Lower leg skin (tissue), 4 donors: Measurements from ENCODE around the gene HSFX3. TPM values are rescaled to one million over a fixed set of nuclear protein-coding genes. Genes with fewer than 3 reads are reported as not detected.
"Not testable (repeated sequence)": the region's sequence is repeated elsewhere in the genome, so short reads cannot be mapped to it uniquely, and the experiment has no call there.

Source experiments
- DNase-seq, 2 donors: peaks; one replicate each; pipeline ENCODE4 v3.0.0-alpha.2; 2019; ENCODE audit warnings: low spot score in 2 of 2
- H3K4me3 ChIP-seq: fragments of 200-600 bp; sonication (generic); 2 replicates; pipeline ENCODE4 v1.5.1; 2017; ENCODE audit warnings: mild to moderate bottlenecking, low read depth; ENCODE audit not compliant: poor library complexity, severe bottlenecking
- CTCF ChIP-seq, 3 donors: fragments of 450-650 bp; IDR thresholded peaks; one replicate each; pipeline ENCODE4 v1.5.1; 2016; ENCODE audit warnings: antibody characterized with exemption in 3 of 3, mild to moderate bottlenecking in 3 of 3, moderate library complexity in 2 of 3
- POLR2A ChIP-seq, 2 donors: fragments of 450-650 bp; IDR thresholded peaks; one replicate each; pipeline ENCODE4 v1.6.1; 2016 to 2017; ENCODE audit warnings: antibody characterized with exemption in 2 of 2, mild to moderate bottlenecking in 1 of 2, moderate library complexity in 1 of 2
- WGBS, 2 donors: methylation state at CpG; one replicate each; pipeline ENCODE4 v1.1.5; 2018; 5-methylcytosine and 5-hydroxymethylcytosine counted together
- intact Hi-C: fragments of 100-400 bp; cut with DNase I; formaldehyde crosslinking; loops from one replicate; pipeline ENCODE4 v1.15.0; 2023; ENCODE audit warnings: low total_unique reads
- total RNA-seq, 4 donors: library from RNA; depleted of rRNA; stranded (reverse); fragments of >200 nt; gene quantifications; one replicate each; pipeline ENCODE4 v1.1.0, GENCODE V29; 2016

Gene HSFX3
- total RNA-seq, 4 donors from 2014 or later: not detected

- WGBS, 2 donors: 33 to 39% methylated on average over 6 of the region's 6 CpGs
- no peak overlapping the region for H3K4me3 ChIP-seq
Observed at GRCh38 chrX:149570668-149571067, 20.9 kb upstream of the HSFX3 start.

GRCh38 chrX:149569770-149570169, 20.0 kb upstream of the HSFX3 start:
- 51 to 84% methylated on average over 2 of the region's 2 CpGs for WGBS, 2 donors
- intact Hi-C loops: no loop called here
- no peak for TF ChIP-seq POLR2A (IDR thresholded peaks at IDR 0.05)
- TF ChIP-seq CTCF (IDR thresholded peaks at IDR 0.05): no peak

More at GRCh38 chrX:149570668-149571067, 20.9 kb upstream of the HSFX3 start:
- DNase-seq: peak in 1 of 2 donors; percentile 28
- TF ChIP-seq POLR2A (IDR thresholded peaks at IDR 0.05) (no peak), CTCF (IDR thresholded peaks at IDR 0.05) (no peak)
- intact Hi-C loops: no loop called here

GRCh38 chrX:149568701-149569296, 19.1 kb upstream of the HSFX3 start:
- TF ChIP-seq CTCF (IDR thresholded peaks at IDR 0.05): no peak
- TF ChIP-seq POLR2A (IDR thresholded peaks at IDR 0.05): no peak
- no peak overlapping the region for H3K4me3 ChIP-seq
- intact Hi-C loops: no loop called here
- WGBS, 2 donors: 71 to 85% methylated on average over 5 of the region's 5 CpGs
- peak in 1 of 2 donors; percentile 29 for DNase-seq

More at GRCh38 chrX:149569770-149570169, 20.0 kb upstream of the HSFX3 start:
- no peak overlapping the region for H3K4me3 ChIP-seq
- DNase-seq: no peak

GRCh38 chrX:149567621-149568417, 18.1 kb upstream of the HSFX3 start:
- 77 to 84% methylated on average over 7 of the region's 7 CpGs for WGBS, 2 donors
- peak in 1 of 2 donors; percentile 46 for DNase-seq
- no peak overlapping the region for H3K4me3 ChIP-seq
- TF ChIP-seq CTCF (IDR thresholded peaks at IDR 0.05) (no peak), POLR2A (IDR thresholded peaks at IDR 0.05) (no peak)
- intact Hi-C loops: no loop called here

GRCh38 chrX:149563359-149563758, 13.6 kb upstream of the HSFX3 start:
- DNase-seq: peak in 1 of 2 donors; percentile 59
- intact Hi-C loops: no loop called here
- TF ChIP-seq POLR2A (IDR thresholded peaks at IDR 0.05): no peak
- TF ChIP-seq CTCF (IDR thresholded peaks at IDR 0.05): no peak
- WGBS, 2 donors: 79 to 92% methylated on average over 4 of the region's 4 CpGs
- H3K4me3 ChIP-seq: no peak overlapping the region

- H3K4me3 ChIP-seq, intact Hi-C loops, DNase-seq: not testable (repeated sequence)
- WGBS, 2 donors: no CpG with 5 or more reads among the region's 4 CpGs
Observed at GRCh38 chrX:149555251-149555650, 5.5 kb upstream of the HSFX3 start.

- WGBS, 2 donors: no CpG with 5 or more reads among the region's 6 CpGs
Observed at GRCh38 chrX:149551939-149552248, 2.2 kb upstream of the HSFX3 start.

GRCh38 chrX:149551245-149551938, 1.7 kb upstream of the HSFX3 start:
- not testable (repeated sequence) for DNase-seq

More at GRCh38 chrX:149551939-149552248, 2.2 kb upstream of the HSFX3 start:
- peak in 1 of 2 donors; percentile 3 for DNase-seq
- H3K4me3 ChIP-seq, intact Hi-C loops: not testable (repeated sequence)

GRCh38 chrX:149550454-149550853, 730 bp upstream of the HSFX3 start:
- H3K4me3 ChIP-seq, DNase-seq, intact Hi-C loops: not testable (repeated sequence)
- 60 to 67% methylated on average over 1 of the region's 1 CpG for WGBS, 2 donors

More at GRCh38 chrX:149551245-149551938, 1.7 kb upstream of the HSFX3 start:
- H3K4me3 ChIP-seq, intact Hi-C loops: not testable (repeated sequence)
- WGBS, 2 donors: no CpG with 5 or more reads among the region's 4 CpGs
